Fibroblast of the aortic adventitia (primary cell): ENCODE measurements around the gene SCAPER. TPM values are rescaled to one million over a fixed set of nuclear protein-coding genes. Genes with fewer than 3 reads are reported as not detected.

Experiments used
- DNase-seq: peaks from one replicate; pipeline ENCODE4 v3.0.0-alpha.2; 2010; ENCODE audit warnings: low read depth
- H3K4me3 ChIP-seq: 2 replicates; pipeline ENCODE4 v1.5.1; 2011; ENCODE audit warnings: low read depth, mild to moderate bottlenecking, control low read depth, low read length, moderate library complexity
- total RNA-seq: library from RNA; depleted of rRNA; stranded (reverse); fragments of >200 nt; gene quantifications from 2 replicates; pipeline ENCODE4 v1.2.3, GENCODE V29; 2012; ENCODE audit warnings: low replicate concordance
- TF ChIP-seq, protein P1 (sequence below): IDR thresholded peaks from 2 replicates; pipeline ENCODE4 v1.5.1; 2011; ENCODE audit warnings: mild to moderate bottlenecking, low read length, control low read depth, inconsistent platforms; ENCODE audit not compliant: insufficient read depth

The SCAPER gene
- total RNA-seq, 1 donor: 16.3 TPM

DNA sequence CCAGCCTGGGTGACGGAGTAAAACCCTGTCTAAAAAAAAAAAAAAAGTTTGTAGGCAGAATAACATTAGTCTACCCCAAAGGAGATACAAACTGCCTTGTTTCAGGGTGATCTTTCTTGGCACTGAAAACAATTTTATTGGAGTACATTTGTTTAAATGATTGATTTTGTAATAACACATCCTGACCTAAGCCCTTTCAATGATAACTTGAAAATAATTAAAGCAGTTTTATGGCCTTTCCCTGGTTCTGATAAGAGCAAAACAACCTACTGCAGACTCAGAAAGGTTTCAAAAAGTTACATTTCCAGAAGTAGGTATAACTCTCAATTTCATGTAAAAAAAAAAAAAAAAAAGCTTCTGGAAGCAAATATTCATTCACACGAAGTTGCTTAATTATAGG, 404.1 kb downstream of the SCAPER start:
- H3K4me3 ChIP-seq: no peak overlapping the region
- no peak for DNase-seq
- TF ChIP-seq, protein P1, sequence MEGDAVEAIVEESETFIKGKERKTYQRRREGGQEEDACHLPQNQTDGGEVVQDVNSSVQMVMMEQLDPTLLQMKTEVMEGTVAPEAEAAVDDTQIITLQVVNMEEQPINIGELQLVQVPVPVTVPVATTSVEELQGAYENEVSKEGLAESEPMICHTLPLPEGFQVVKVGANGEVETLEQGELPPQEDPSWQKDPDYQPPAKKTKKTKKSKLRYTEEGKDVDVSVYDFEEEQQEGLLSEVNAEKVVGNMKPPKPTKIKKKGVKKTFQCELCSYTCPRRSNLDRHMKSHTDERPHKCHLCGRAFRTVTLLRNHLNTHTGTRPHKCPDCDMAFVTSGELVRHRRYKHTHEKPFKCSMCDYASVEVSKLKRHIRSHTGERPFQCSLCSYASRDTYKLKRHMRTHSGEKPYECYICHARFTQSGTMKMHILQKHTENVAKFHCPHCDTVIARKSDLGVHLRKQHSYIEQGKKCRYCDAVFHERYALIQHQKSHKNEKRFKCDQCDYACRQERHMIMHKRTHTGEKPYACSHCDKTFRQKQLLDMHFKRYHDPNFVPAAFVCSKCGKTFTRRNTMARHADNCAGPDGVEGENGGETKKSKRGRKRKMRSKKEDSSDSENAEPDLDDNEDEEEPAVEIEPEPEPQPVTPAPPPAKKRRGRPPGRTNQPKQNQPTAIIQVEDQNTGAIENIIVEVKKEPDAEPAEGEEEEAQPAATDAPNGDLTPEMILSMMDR: no peak

DNA sequence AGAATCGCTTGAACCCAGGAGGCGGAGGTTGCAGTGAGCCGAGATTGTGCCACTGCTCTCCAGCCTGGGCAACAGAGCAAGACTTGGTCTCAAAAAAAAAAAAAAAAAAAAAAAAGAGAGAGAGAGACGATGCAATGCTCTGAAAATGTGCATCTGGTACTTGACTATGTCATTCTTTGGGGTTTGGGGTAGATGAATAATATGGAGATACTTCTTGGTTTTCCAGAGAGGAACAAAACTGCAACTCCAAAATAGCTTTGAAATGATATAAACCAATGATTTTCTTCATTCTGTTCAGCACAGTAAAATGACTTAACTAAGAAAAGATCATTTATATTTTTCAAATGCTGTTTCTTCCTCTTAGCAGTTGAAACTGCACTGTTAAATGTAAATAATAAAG, 409.7 kb downstream of the SCAPER start:
- no peak for DNase-seq
- TF ChIP-seq, protein P1: no peak
- no peak overlapping the region for H3K4me3 ChIP-seq

DNA sequence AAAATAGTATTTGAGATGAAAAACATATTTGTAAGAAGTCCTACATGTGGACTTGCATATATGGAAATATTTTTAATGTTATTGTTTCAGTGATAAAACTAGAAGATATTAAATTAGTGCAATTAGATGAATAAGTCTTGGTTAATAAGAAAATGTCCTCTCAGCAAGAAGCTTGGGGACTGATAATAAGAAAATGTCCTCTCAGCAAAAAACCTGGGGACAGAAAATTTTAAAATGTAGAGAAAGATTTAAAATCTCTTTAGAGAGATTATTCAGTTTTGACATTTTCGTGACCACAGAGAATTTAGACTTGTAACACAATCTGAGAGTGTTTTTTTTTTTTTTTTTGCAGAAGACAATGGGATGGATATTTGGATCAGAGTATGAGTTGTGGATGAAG, 412.6 kb downstream of the SCAPER start:
- no peak overlapping the region for H3K4me3 ChIP-seq
- no peak for DNase-seq
- TF ChIP-seq, protein P1: no peak

DNA sequence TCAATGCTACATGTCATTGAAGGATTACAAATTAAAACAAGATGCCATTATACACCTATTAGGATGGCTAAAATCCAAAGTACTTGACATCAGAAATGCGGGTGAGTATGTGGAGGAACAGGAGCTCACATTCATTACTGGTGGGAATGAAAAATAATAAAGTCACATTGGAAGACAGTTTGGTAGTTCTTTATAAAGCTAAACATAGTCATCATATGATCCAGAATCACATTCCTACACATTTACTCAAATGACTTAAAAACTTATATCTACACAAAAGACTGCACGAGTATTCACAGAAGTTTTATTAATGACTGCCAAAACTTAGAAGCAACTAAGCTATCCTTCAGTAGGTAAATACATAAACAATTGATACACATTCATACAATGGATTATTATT, 421.4 kb downstream of the SCAPER start:
- TF ChIP-seq, protein P1: no peak
- DNase-seq: no peak
- no peak overlapping the region for H3K4me3 ChIP-seq

DNA sequence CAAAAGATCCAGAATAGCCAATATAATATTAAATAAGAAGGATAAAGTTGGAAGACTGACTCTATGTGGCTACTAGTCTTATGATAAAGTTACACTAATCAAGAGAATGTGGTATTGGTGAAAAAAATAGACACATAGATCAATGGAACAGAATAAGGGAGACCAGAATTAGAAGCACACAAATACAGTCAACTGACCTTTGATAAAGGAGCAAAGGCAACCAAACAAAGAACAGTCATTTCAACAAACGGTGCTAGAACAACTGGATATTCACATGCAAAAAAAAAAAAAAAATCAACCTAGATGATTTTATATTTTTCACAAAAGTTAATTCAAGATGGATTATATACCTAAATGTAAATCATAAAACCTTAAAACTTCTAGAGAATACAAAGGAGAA, 422.1 kb downstream of the SCAPER start:
- DNase-seq: no peak
- TF ChIP-seq, protein P1: no peak
- no peak overlapping the region for H3K4me3 ChIP-seq

DNA sequence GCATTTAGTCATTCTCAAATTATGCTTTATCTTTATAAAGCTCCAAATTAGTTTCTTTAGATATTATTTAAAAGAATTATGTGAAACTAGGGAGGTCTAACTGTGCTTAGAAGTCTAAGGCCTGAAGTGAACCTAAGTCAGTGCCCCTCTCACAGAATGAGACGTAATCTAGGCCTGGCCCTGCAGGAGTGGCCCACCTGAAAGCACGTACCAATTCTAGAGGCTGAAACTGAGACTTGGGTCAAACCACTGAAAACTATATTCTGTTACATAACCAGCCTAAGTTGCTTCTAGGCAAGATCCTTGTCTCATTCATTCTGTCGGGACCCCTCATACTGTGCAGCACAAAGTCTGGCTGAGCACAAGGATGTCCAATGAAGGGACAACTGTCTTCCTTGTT, 424.9 kb downstream of the SCAPER start:
- no peak for DNase-seq
- TF ChIP-seq, protein P1: no peak
- no peak overlapping the region for H3K4me3 ChIP-seq

DNA sequence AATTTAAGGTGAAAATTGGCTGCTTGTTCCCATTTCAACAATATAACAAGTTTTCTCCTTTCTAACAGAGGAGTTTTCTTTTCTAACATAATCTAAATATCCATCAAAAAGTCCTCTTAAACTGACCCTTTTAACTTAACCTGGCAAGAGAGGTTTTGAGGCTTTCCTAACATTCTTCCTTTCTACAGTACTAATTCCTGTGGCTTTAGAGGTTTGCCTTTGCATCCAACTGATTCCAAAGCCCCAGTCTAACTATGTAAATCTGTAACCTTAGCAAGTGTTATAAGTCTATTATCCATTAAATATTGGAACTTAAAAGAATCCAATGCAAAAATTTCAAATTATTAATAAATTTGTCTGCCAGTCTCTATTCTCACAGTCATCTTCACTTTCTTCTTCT, 434.4 kb downstream of the SCAPER start:
- DNase-seq: peak; percentile 59
- no peak overlapping the region for H3K4me3 ChIP-seq
- TF ChIP-seq, protein P1: no peak
